ENCODE results near the gene ARFIP1. TPM values are rescaled to one million over a fixed set of nuclear protein-coding genes. Genes with fewer than 3 reads are reported as not detected.

ARFIP1 gene
- polyA plus RNA-seq, 3 donors = 11.7 to 28.4 (median 27.2) TPM

- Mint-ChIP-seq H3K27me3 (ENCODE audit: low read depth in 3 of 3) (peaks cover 0 to 8% (median under 1%) of the 10 kb centered on the region in 3 donors), H3K9me3 (peaks cover 0 to 6% (median 2%) of the 10 kb centered on the region in 7 donors), H3K4me3 (peak overlapping the region in 1 of 2 donors; percentile 39), H3K4me1 (peaks cover 25% of the 10 kb centered on the region), H3K36me3 (peaks cover 0 to 3% of the 10 kb centered on the region in 2 donors), H3K27ac (peak overlapping the region in 3 of 7 donors; percentile 6 to 55 (median 39))
- TF ChIP-seq CTCF (IDR thresholded peaks at IDR 0.05) = no peak
- no peaks in the 10 kb centered on the region for H3K36me3 ChIP-seq (replicated peaks in 1 of 2; ENCODE audit: control insufficient read depth in 1 of 2, insufficient read depth in 2 of 2, low read length in 2 of 2)
- H3K27ac ChIP-seq (ENCODE audit: low read depth in 1 of 2, low read length in 2 of 2) = no peak overlapping the region
- peaks cover 16 to 19% of the 10 kb centered on the region in 2 donors for H3K4me1 ChIP-seq (ENCODE audit: control insufficient read depth in 1 of 2, insufficient read depth in 2 of 2, low read length in 2 of 2)
- no peaks in the 10 kb centered on the region for H3K9me3 ChIP-seq (replicated peaks in 1 of 2; ENCODE audit: control insufficient read depth in 1 of 2, insufficient read depth in 1 of 2, low read length in 2 of 2)
- no peaks in the 10 kb centered on the region for H3K27me3 ChIP-seq (ENCODE audit: control insufficient read depth in 2 of 2, insufficient read depth in 2 of 2, low read length in 2 of 2)
- no peak overlapping the region for H3K4me3 ChIP-seq (replicated peaks in 1 of 3; ENCODE audit: low read depth in 2 of 3, low read length in 3 of 3)
- H3K4me2 ChIP-seq (replicated peaks; ENCODE audit: extremely low read depth, low read length, poor library complexity, severe bottlenecking) = peak overlapping the region; percentile 15
- no peak overlapping the region for H2AFZ ChIP-seq (ENCODE audit: insufficient read depth, low read depth, low read length, poor library complexity, severe bottlenecking)
- H3K79me2 ChIP-seq (ENCODE audit: insufficient read depth, low read length) = no peaks in the 10 kb centered on the region
- WGBS (ENCODE audit: insufficient coverage) = 47% methylated on average over 3 of the region's 3 CpGs
- no peak for DNase-seq
- intact Hi-C loops (cut with micrococcal nuclease) = no loop called here
- H4K20me1 ChIP-seq (ENCODE audit: insufficient read depth, low read length) = no peaks in the 10 kb centered on the region
- H3K9ac ChIP-seq (ENCODE audit: insufficient read depth, low read length, poor library complexity, severe bottlenecking) = no peak overlapping the region
Measured at GRCh38 chr4:152927737-152928136, 148.0 kb downstream of the ARFIP1 start.

- TF ChIP-seq CTCF (IDR thresholded peaks at IDR 0.05) = no peak
- Histone ChIP-seq H3K9me3 (replicated peaks in 1 of 2; ENCODE audit: control insufficient read depth in 1 of 2, insufficient read depth in 1 of 2, low read length in 2 of 2) (no peaks in the 10 kb centered on the region), H3K36me3 (replicated peaks in 1 of 2; ENCODE audit: control insufficient read depth in 1 of 2, insufficient read depth in 2 of 2, low read length in 2 of 2) (no peaks in the 10 kb centered on the region), H4K20me1 (ENCODE audit: insufficient read depth, low read length) (no peaks in the 10 kb centered on the region), H2AFZ (ENCODE audit: insufficient read depth, low read depth, low read length, poor library complexity, severe bottlenecking) (no peak overlapping the region), H3K9ac (ENCODE audit: insufficient read depth, low read length, poor library complexity, severe bottlenecking) (no peak overlapping the region), H3K4me3 (replicated peaks in 1 of 3; ENCODE audit: low read depth in 2 of 3, low read length in 3 of 3) (no peak overlapping the region), H3K79me2 (ENCODE audit: insufficient read depth, low read length) (no peaks in the 10 kb centered on the region), H3K27me3 (ENCODE audit: control insufficient read depth in 2 of 2, insufficient read depth in 2 of 2, low read length in 2 of 2) (peaks cover 0 to 3% of the 10 kb centered on the region in 2 donors), H3K4me1 (ENCODE audit: control insufficient read depth in 1 of 2, insufficient read depth in 2 of 2, low read length in 2 of 2) (peaks cover 16 to 19% of the 10 kb centered on the region in 2 donors), H3K4me2 (replicated peaks; ENCODE audit: extremely low read depth, low read length, poor library complexity, severe bottlenecking) (no peak overlapping the region), H3K27ac (ENCODE audit: low read depth in 1 of 2, low read length in 2 of 2) (no peak overlapping the region)
- no peak for DNase-seq
- H3K27ac Mint-ChIP-seq = no peak overlapping the region
- intact Hi-C loops (cut with micrococcal nuclease) = no loop called here
- peaks cover 25% of the 10 kb centered on the region for H3K4me1 Mint-ChIP-seq
- H3K9me3 Mint-ChIP-seq = peaks cover 0 to 6% (median 4%) of the 10 kb centered on the region in 7 donors
- no peak overlapping the region for H3K4me3 Mint-ChIP-seq
- WGBS (ENCODE audit: insufficient coverage) = no CpG with 5 or more reads among the region's 4 CpGs
- H3K27me3 Mint-ChIP-seq (ENCODE audit: low read depth in 3 of 3) = peaks cover 4 to 13% (median 6%) of the 10 kb centered on the region in 3 donors
- H3K36me3 Mint-ChIP-seq = peaks cover 2 to 3% of the 10 kb centered on the region in 2 donors
Measured at GRCh38 chr4:152928286-152928685, 148.5 kb downstream of the ARFIP1 start.
